ENCODE measurements around the gene TNS1.

DNA sequence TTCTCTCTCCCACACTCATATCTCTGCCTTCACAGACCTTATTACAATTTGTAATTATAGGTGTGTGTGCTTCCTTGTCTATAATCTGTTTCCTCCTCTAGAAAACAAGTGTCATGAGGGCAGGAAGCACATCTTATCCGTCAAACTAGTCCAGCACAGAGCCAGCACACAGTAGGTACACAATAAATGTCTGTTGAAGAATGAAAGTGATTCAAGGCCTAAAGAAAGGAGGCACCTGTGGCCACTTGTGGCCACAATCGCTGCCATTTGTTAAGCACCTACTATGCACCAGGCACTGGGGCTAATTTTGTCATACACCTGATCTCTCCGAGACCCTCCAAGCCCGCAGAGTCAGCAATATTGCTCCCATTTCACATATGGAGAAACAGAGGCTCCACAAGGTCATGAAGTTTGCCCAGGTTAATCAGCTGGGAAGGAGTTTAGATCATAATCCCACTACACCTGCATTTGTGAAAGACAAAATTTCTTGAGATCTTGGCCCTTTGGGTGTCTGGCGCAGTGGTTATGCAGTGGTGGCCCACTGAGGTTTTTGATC lies 78.4 kb downstream of the TNS1 start:
- TF ChIP-seq POLR2A (IDR thresholded peaks at IDR 0.05): no peak
- TF ChIP-seq, protein P1, sequence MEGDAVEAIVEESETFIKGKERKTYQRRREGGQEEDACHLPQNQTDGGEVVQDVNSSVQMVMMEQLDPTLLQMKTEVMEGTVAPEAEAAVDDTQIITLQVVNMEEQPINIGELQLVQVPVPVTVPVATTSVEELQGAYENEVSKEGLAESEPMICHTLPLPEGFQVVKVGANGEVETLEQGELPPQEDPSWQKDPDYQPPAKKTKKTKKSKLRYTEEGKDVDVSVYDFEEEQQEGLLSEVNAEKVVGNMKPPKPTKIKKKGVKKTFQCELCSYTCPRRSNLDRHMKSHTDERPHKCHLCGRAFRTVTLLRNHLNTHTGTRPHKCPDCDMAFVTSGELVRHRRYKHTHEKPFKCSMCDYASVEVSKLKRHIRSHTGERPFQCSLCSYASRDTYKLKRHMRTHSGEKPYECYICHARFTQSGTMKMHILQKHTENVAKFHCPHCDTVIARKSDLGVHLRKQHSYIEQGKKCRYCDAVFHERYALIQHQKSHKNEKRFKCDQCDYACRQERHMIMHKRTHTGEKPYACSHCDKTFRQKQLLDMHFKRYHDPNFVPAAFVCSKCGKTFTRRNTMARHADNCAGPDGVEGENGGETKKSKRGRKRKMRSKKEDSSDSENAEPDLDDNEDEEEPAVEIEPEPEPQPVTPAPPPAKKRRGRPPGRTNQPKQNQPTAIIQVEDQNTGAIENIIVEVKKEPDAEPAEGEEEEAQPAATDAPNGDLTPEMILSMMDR (IDR thresholded peaks at IDR 0.05): no peak

All from tibial nerve (tissue), 3 donors.